B cell (primary cell): ENCODE results near the gene RIN3.

Source experiments
- EZH2 ChIP-seq: IDR thresholded peaks from 2 replicates; pipeline ENCODE4 v1.6.1; 2012; ENCODE audit warnings: borderline replicate concordance, low read depth, mild to moderate bottlenecking, moderate library complexity, low read length; ENCODE audit not compliant: insufficient read depth, poor library complexity, severe bottlenecking
- TF ChIP-seq, protein P1 (sequence below): fragments of 200-600 bp; IDR thresholded peaks from one replicate; pipeline ENCODE4 v1.8.0; 2022; ENCODE audit warnings: antibody characterized with exemption, mild to moderate bottlenecking

- TF ChIP-seq, protein P1, sequence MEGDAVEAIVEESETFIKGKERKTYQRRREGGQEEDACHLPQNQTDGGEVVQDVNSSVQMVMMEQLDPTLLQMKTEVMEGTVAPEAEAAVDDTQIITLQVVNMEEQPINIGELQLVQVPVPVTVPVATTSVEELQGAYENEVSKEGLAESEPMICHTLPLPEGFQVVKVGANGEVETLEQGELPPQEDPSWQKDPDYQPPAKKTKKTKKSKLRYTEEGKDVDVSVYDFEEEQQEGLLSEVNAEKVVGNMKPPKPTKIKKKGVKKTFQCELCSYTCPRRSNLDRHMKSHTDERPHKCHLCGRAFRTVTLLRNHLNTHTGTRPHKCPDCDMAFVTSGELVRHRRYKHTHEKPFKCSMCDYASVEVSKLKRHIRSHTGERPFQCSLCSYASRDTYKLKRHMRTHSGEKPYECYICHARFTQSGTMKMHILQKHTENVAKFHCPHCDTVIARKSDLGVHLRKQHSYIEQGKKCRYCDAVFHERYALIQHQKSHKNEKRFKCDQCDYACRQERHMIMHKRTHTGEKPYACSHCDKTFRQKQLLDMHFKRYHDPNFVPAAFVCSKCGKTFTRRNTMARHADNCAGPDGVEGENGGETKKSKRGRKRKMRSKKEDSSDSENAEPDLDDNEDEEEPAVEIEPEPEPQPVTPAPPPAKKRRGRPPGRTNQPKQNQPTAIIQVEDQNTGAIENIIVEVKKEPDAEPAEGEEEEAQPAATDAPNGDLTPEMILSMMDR, result no peak
- TF ChIP-seq EZH2, result no peak
These were observed 31.6 kb upstream of the RIN3 start for GRCh38 chr14:92481811-92482555.
